GM21381 (cell line): ENCODE measurements around the gene FREM3.
"Not testable (repeated sequence)": the region's sequence is repeated elsewhere in the genome, so short reads cannot be mapped to it uniquely, and the experiment has no call there.

Experiments used
- ATAC-seq: cut with Tn5 transposase; IDR thresholded peaks from one replicate; pipeline ENCODE4 v1.9.1; 2021; ENCODE audit warnings: mild to moderate bottlenecking, moderate library complexity; ENCODE audit not compliant: unreplicated experiment

Gene FREM3

DNA sequence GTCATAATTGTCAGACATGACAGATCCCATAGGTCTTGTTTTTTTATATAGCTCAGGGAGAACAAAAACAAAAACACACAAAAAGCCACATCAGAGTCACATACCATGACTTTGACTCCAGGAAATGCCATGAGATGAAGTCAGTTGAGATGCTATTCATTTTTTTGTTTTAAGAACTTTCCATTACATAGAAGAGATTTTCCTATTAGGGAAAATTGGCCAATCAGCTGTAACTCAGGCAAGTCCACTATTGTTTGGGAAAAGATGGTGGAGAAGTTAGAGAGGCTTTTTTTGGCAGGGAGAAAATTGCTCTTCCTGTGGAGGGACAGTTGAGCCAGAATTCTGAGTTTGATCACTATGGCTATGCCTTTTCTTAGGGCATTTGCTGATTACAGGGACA lies 114.4 kb downstream of the FREM3 start:
- no peak for ATAC-seq

- ATAC-seq, result no peak
These were observed 114.9 kb downstream of the FREM3 start for GRCh38 chr4:143585548-143585947.

GRCh38 chr4:143581331-143581946 lies 119.0 kb downstream of the FREM3 start:
- ATAC-seq, result no peak

DNA sequence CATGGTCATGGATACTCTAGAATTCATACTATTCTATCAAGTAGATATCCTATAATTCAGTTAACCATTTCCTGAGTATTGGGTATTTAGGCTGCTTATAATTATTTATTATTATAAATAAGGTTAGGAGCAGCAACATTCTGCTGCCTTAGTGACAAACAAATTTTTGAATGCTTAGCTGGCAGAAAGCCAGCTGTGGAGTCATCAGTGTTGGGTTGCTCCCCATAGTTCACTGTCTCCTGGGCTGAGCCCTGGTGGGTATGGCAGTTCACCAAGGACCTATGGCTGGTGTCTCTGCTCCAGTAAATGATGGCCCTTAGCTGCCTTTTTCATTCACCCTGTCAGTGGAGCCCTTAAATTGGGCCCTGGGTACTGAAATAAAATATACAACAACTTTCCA lies 125.1 kb downstream of the FREM3 start:
- no peak for ATAC-seq

- no peak for ATAC-seq
These were observed 136.0 kb downstream of the FREM3 start for GRCh38 chr4:143564472-143564871.

DNA sequence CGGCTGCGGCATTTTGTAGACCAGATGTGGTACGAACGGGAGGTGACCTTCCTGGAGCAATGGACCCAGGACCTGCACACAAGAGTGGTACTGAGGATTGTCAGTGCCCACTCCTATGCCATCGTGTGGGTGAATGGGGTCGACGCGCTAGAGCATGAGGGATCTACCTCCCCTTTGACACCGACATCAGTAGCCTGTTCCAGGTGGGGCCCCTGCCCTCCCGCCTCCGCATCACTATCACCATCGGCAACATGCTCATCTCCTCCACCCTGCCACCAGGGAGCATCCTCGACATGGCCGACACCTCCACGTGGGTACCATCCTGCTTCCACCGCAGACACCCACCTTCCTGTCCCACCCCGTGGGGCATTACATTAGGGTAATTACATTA lies 140.7 kb downstream of the FREM3 start:
- no peak for ATAC-seq

DNA sequence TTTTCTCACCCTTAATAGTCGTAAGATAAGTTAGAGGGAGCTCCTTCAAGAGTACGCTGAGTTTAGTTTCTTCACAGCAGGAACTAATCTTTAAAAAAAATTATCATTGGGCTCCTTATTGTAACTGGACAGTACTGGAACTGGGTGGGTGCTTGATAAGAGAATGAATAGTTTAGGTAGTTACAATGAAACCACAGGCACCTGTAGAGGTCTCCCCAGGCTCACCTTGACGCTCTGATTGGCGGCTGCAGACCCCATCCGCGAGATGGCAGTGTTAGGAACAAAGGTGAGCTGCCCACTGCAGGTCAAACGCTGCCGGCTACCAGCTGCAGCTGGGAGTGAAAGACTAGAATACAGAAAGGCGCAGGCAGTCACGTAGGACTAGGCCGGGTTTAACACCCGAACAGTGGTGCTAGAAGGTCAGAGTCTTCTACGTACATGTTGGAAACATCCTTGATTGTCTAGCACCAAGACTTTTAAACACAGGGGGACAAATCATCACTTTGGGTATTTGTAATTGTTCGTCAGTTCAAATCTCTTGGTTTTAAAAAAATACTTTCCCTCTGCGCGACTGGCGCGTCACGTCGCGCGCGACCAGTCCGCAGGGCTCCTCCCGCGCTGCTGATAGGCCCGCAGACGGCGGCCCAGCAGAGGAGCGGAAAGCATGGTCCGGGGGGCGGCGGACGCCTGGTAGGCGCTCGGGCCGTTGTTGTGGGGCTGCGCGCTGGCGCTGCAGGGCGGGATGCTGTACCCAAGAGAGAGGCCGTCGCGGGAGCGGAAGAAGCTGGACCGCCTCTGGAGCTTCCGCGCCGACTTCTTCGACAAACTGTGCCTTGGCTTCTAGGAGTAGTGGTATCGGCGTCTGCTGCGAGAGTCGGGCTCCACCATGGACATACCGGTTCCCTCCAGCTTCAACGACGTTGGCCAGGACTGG lies 141.4 kb downstream of the FREM3 start:
- ATAC-seq, result peak; percentile 86

- no peak for ATAC-seq
These were observed 142.2 kb downstream of the FREM3 start for GRCh38 chr4:143558286-143558685.

DNA sequence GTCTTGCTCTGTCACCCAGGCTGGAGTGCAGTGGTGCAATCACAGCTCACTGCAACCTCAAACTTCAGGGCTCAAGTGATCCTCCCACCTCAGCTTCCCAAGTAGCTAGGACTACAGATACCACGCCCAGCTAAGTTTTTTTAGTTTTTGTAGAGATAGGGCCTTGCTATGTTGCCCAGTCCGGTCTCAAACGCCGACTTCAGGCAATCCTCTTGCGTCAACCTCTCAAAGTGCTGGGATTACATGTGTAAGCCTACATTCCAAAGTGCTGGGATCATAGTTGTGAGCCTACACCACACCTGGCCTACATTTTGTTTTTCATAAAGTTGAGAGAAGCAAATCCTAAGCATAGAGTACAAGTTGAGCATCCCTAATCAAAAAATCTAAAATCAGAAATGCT lies 144.8 kb downstream of the FREM3 start:
- ATAC-seq, result no peak

- ATAC-seq, result peak; percentile 58
These were observed 145.5 kb downstream of the FREM3 start for GRCh38 chr4:143554728-143555597.

DNA sequence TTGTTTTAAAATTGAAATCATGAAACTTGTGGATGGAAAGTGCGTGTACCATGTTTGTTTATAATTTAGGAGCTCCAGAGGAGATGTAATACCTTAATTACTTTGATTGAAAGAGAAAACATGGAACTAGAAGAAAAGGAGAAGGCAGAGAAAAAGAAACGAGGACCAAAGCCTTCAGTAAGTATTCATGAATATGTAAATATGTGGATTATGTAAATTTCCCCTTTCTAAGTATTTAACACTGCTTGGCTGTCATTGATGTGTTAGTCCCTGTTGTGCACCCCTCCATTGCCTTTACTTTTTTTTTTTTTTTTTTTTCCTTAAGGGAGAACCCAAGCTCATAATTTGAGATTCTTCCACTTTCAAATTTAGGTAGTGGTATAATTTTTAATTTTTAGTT lies 150.5 kb downstream of the FREM3 start:
- no peak for ATAC-seq

DNA sequence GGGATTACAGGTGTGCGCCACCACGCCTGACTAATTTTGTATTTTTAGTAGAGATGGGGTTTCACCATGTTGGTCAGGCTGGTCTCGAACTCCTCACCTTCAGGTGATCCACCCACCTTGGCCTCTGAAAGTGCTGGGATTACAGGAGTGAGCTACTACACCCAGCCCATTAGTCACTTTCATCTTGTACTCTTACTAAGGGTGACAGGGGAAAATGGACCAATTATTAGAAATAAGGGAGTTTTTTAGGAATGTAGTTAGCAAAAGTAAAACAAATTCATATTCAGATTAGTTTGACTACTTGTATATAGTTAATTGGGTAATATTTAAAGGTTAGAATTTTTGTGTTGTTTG lies 160.8 kb downstream of the FREM3 start:
- no peak for ATAC-seq

DNA sequence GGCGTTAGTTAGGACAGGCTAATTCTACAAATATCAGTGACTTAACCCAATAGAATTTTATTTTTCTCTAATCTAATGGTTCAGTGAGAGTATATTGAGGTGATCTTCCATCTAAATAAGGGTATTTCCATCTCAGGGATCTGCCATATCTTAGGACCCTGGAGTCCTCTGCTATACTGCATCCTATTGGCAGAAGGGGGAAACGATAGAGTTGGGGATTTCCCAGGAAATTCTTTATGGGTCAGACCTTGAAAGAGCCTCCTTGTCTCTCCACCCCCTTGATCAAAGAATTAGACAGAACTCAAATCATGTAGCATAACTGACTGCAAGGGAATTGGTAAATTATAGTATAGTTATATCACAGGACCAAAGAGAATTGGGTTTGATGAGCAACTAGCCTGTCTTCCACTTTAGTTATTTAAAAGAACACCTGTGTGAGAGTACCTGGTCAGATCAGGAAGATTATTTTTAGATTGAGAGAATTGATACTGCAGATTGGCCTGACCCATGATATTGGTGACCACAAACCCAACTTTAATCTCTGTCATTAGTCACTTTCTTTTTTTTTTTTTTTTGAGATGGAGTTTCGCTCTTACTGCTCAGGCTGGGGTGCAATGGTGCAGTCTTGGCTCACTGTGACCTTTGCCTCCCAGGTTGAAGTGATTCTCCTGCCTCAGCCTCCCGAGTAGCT lies 161.4 kb downstream of the FREM3 start:
- no peak for ATAC-seq

DNA sequence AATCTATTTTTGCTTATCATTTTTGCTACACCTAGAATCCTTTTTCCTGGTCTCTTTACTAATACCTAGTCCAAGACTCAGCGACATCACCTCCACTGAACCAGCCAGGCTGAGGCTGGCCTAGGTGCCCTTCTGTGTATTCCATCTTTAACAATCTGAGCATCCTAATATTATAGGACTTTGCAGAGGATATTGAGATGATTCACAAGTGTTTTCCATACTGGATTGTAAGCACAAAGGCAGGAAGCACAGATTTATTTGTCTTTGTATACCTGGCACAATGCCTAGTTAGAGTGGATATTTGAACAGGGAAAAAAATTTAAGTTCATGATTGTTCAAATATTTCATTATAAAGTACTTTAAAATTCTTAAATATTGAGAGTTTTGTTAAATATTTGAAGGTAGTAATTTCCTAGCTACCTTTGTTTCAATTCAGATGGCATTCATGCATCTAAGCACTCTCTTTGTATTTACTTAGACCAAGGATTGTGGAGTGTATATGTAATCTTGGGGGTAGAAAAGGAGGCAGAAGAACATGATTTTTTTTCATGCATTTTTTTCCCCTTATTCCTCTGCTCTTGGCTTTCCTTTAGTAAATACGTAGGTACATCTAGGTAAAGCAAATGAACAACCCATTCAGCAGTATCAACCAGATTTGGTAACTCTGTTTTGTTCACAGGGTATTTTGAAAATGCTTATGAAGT lies 168.5 kb downstream of the FREM3 start:
- ATAC-seq, result no peak

- ATAC-seq, result no peak
These were observed 169.1 kb downstream of the FREM3 start for GRCh38 chr4:143531380-143531779.

- ATAC-seq, result not testable (repeated sequence)
These were observed 172.4 kb downstream of the FREM3 start for GRCh38 chr4:143528046-143528445.
